Common myeloid progenitor, CD34-positive (primary cell): ENCODE results near the gene CHSY3.

Source experiments
- CTCF ChIA-PET: fragments of 350-600 bp; sonication (Branson Sonifier 250); formaldehyde crosslinking; loops from one replicate; lab custom pipeline; 2021; ENCODE audit warnings: antibody characterized with exemption; lab: Charles Lee
- POLR2A ChIA-PET: fragments of 350-600 bp; sonication (Branson Sonifier 250); formaldehyde crosslinking; loops from one replicate; lab custom pipeline; 2021; ENCODE audit warnings: antibody characterized with exemption; lab: Charles Lee
- DNase-seq, 3 donors: peaks; one replicate each; pipeline versions ENCODE4 v3.0.0 to v3.0.0-alpha.2; 2013
- H3K27ac ChIP-seq, 2 experiments: 1 replicate in 1 of 2; 2 replicates in 1 of 2; pipeline ENCODE4 v1.7.0; 2013; ENCODE audit warnings: inconsistent platforms in 2 of 2, low read length in 2 of 2, mild to moderate bottlenecking in 2 of 2, low read depth in 1 of 2, moderate library complexity in 1 of 2; ENCODE audit not compliant: severe bottlenecking in 2 of 2, insufficient read depth in 1 of 2, poor library complexity in 1 of 2
- H3K27me3 ChIP-seq, 5 experiments: replicated peaks in 2 of 5; 1 replicate in 3 of 5; 2 replicates in 2 of 5; pipeline versions ENCODE4 v1.6.1 to v1.7.0; 2013; ENCODE audit warnings: low read length in 4 of 5, mild to moderate bottlenecking in 2 of 5, moderate library complexity in 2 of 5, inconsistent platforms in 1 of 5; ENCODE audit not compliant: insufficient read depth in 5 of 5, control insufficient read depth in 4 of 5
- H3K36me3 ChIP-seq, 4 experiments: 1 replicate in 2 of 4; 2 replicates in 2 of 4; pipeline versions ENCODE4 v1.6.1 to v1.7.0; 2013; ENCODE audit warnings: low read length in 3 of 4, control low read depth in 1 of 4, mild to moderate bottlenecking in 1 of 4; ENCODE audit not compliant: control insufficient read depth in 4 of 4, insufficient read depth in 4 of 4
- H3K4me1 ChIP-seq, 4 experiments: 1 replicate in 3 of 4; 2 replicates in 1 of 4; pipeline versions ENCODE4 v1.6.1 to v1.7.1; 2013; ENCODE audit warnings: low read length in 3 of 4, mild to moderate bottlenecking in 3 of 4, control low read depth in 1 of 4, inconsistent platforms in 1 of 4, moderate library complexity in 1 of 4; ENCODE audit not compliant: control insufficient read depth in 4 of 4, insufficient read depth in 4 of 4; ENCODE audit errors: control extremely low read depth in 1 of 4
- H3K4me3 ChIP-seq, 7 experiments: 1 replicate in 4 of 7; 2 replicates in 3 of 7; pipeline versions ENCODE4 v1.5.1 to v1.7.0; 2013; ENCODE audit warnings: mild to moderate bottlenecking in 7 of 7, low read length in 6 of 7, moderate library complexity in 6 of 7, inconsistent platforms in 2 of 7, low read depth in 2 of 7, control low read depth in 1 of 7; ENCODE audit not compliant: insufficient read depth in 4 of 7, control insufficient read depth in 1 of 7; ENCODE audit errors: extremely low read depth in 1 of 7
- H3K9me3 ChIP-seq, 5 experiments: 1 replicate in 4 of 5; 2 replicates in 1 of 5; pipeline versions ENCODE4 v1.6.1 to v1.7.1; 2013; ENCODE audit warnings: low read length in 4 of 5, mild to moderate bottlenecking in 2 of 5, inconsistent platforms in 1 of 5, low read depth in 1 of 5, moderate library complexity in 1 of 5; ENCODE audit not compliant: control insufficient read depth in 4 of 5, insufficient read depth in 2 of 5; ENCODE audit errors: control extremely low read depth in 1 of 5
- WGBS: methylation state at CpG from one replicate; pipeline ENCODE4 v1.1.5; 2013; ENCODE audit not compliant: insufficient coverage; 5-methylcytosine and 5-hydroxymethylcytosine counted together

CHSY3 gene

DNA sequence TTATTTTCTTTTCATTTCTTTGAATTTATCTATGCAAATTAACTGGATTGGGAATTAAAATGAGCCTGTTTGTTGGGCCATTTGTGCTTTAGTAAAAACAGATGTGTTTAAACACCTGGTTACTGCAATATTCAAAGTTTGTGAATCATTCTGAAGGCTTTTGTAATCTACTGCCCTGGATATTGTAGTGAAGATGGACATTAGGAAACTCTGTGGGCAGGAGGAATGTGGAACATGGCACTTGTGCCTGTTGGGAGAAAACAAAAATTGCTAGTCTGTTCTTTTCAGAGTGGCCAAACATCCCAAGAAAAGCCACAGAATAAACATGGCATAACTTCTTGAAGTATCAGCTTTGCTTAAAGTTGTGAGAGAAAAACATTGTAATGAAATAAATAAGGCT lies 40.8 kb downstream of the CHSY3 start:
- Histone ChIP-seq H3K36me3 (no peaks in the 10 kb centered on the region), H3K4me1 (no peaks in the 10 kb centered on the region), H3K27me3 (no peaks in the 10 kb centered on the region), H3K4me3 (no peak overlapping the region), H3K9me3 (peaks cover 0 to 1% (median 0%) of the 10 kb centered on the region in 5 experiments), H3K27ac (no peak overlapping the region)
- CTCF ChIA-PET: no interaction called here
- DNase-seq: no peak
- POLR2A ChIA-PET: no interaction called here

DNA sequence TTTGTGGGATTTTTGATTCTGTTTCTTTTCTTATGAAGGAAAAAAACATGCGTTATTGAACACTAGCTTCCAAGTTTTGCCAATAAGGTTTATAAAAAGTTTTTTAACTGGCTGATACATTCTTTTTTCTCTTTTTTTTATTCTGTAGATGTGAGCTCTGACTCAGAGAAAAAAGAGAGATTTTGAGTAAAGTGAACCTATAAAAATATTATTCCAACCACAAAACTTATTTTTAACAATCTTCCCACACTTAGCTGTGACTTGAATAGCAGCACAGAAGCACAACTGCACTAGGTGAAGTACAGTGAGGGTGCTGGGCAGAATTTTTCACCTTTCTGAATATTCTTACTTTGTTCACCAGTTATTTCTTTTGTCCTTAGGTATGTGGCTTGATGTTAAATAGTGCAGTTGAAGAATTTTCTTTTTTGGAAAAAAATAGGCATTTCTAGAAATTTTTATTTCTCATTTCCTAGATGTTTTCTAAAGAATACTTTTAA lies 41.6 kb downstream of the CHSY3 start:
- CTCF ChIA-PET: no interaction called here
- POLR2A ChIA-PET: no interaction called here
- H3K9me3 ChIP-seq: peaks cover 0 to 1% (median 0%) of the 10 kb centered on the region in 5 experiments
- no peak overlapping the region for H3K27ac ChIP-seq
- WGBS: no CpG with 5 or more reads among the region's 1 CpG
- no peaks in the 10 kb centered on the region for H3K27me3 ChIP-seq
- no peak for DNase-seq
- H3K4me3 ChIP-seq: no peak overlapping the region
- H3K36me3 ChIP-seq: no peaks in the 10 kb centered on the region
- no peaks in the 10 kb centered on the region for H3K4me1 ChIP-seq

DNA sequence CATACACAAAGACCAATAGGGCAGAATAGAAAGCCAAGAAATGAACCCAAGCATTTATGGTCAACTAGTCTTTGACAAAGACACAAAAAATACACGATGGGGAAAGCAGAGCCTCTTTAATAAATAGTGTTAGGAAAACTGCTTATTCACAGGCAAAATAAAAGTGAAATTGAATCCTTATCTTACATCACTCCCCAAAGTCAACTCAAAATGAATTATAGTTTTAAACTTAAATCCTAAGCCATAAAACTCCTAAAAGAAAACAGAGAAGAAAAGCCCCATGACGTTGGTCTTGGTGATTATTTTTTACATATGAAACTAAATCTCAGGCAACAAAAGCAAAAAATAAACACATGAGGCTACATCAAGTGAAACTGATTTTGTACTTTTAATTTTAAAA lies 46.8 kb downstream of the CHSY3 start:
- Histone ChIP-seq H3K27ac (no peak overlapping the region), H3K27me3 (no peaks in the 10 kb centered on the region), H3K4me1 (no peaks in the 10 kb centered on the region), H3K36me3 (no peaks in the 10 kb centered on the region), H3K4me3 (no peak overlapping the region), H3K9me3 (peaks cover 0 to 6% (median 0%) of the 10 kb centered on the region in 5 experiments)
- WGBS: no CpG with 5 or more reads among the region's 2 CpGs
- CTCF ChIA-PET: no interaction called here
- DNase-seq: no peak
- POLR2A ChIA-PET: no interaction called here

DNA sequence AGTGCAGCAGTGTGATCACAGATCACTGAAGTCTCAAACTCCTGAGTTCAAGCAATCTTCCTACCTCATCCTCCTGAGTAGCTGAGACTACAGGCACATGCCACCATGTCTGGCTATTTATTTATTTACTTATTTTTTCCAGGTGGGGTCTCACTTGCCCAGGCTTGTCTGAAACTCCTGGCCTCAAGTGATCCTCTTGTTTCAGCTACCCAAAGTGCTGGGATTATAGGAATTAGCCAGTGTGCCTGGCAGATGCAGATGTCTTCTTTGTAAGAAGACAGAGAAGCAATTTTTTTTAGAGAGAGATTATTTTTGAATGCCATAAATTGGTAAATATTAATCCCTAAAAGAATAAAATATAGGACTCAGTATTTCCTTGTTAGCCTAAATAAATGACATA lies 54.3 kb downstream of the CHSY3 start:
- Histone ChIP-seq H3K27me3 (no peaks in the 10 kb centered on the region), H3K27ac (no peak overlapping the region), H3K9me3 (peaks cover 0 to 6% (median 0%) of the 10 kb centered on the region in 5 experiments), H3K4me1 (no peaks in the 10 kb centered on the region), H3K4me3 (no peak overlapping the region), H3K36me3 (no peaks in the 10 kb centered on the region)
- CTCF ChIA-PET: no interaction called here
- no peak for DNase-seq
- POLR2A ChIA-PET: no interaction called here

DNA sequence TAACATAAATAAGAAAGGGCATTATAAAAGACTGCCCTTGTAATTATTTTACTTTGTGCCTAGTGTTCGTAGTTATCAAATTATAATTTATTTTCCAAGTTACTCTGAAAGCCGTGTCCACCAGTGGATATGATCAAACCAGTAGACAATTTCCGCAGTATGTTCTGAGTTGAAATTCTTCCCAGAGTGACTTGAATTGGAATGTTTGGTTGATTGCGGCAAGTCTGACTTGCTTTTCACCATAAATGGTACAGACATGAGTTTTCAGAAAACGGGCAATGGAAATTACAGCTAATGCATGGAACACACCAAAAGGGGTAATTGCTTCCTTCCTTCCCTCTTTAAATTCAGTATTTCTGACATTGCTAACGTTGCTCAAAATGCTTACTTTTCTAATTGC lies 56.6 kb downstream of the CHSY3 start:
- WGBS: 97% methylated on average over 3 of the region's 6 CpGs
- H3K4me1 ChIP-seq: no peaks in the 10 kb centered on the region
- no peak overlapping the region for H3K27ac ChIP-seq
- DNase-seq: no peak
- ChIA-PET POLR2A (no interaction called here), CTCF (no interaction called here)
- no peaks in the 10 kb centered on the region for H3K27me3 ChIP-seq
- H3K9me3 ChIP-seq: peaks cover 0 to 2% (median 0%) of the 10 kb centered on the region in 5 experiments
- H3K4me3 ChIP-seq: no peak overlapping the region
- H3K36me3 ChIP-seq: no peaks in the 10 kb centered on the region

DNA sequence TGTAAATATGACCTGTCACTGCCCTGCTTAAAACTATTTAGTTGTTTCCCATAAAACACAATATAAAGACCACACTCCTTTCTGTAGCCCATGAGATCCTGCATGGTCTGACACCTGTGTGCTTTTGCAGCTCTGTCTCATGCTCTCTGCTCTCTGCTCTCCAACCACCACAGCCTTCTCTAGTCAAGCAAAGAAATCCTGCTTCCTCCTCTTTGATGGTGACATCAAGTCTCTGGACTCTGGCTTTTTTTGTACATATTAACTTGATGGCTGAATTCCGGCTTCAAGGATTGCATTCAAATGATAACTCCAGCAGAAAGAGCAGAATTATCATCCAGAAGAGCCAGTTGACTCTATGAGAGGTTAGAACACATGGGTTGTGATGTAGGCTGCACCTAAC lies 58.2 kb downstream of the CHSY3 start:
- no peak for DNase-seq
- POLR2A ChIA-PET: no interaction called here
- no peak overlapping the region for H3K27ac ChIP-seq
- H3K4me1 ChIP-seq: no peaks in the 10 kb centered on the region
- CTCF ChIA-PET: no interaction called here
- no peaks in the 10 kb centered on the region for H3K36me3 ChIP-seq
- WGBS: 100% methylated on average over 1 of the region's 1 CpG
- H3K9me3 ChIP-seq: no peaks in the 10 kb centered on the region
- H3K4me3 ChIP-seq: no peak overlapping the region
- H3K27me3 ChIP-seq: no peaks in the 10 kb centered on the region

DNA sequence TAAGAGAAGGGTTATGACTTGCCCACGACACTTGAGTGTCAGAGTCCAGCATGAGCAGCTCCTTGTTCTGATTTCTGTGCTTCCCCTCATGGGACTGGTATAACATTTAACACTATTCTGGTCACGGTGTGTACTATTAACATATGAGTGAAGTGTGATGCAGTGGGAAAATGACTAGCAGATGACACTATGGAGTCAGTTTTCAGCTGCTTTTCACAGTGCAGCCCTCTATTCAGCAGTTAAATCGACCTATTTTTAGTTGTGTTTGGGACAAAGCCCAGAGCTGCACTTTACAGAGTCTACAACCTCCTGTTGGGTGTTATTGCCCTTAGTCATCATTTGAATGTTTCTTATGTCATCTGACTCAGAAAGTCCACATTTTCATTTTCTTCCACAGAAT lies 59.1 kb downstream of the CHSY3 start:
- Histone ChIP-seq H3K4me3 (no peak overlapping the region), H3K27ac (no peak overlapping the region), H3K9me3 (no peaks in the 10 kb centered on the region), H3K27me3 (no peaks in the 10 kb centered on the region), H3K4me1 (no peaks in the 10 kb centered on the region), H3K36me3 (no peaks in the 10 kb centered on the region)
- ChIA-PET POLR2A (no interaction called here), CTCF (no interaction called here)
- WGBS: 89% methylated on average over 2 of the region's 3 CpGs
- no peak for DNase-seq
